HG02938 (cell line): ENCODE results near the gene MKRN2OS.

Experiments used
- ATAC-seq: cut with Tn5 transposase; IDR thresholded peaks from one replicate; pipeline ENCODE4 v1.9.1; 2021; ENCODE audit warnings: mild to moderate bottlenecking, moderate library complexity; ENCODE audit not compliant: unreplicated experiment

The MKRN2OS gene

GRCh38 chr3:12545473-12545791 is at the start of gene MKRN2OS:
Gene MKRN2OS, minus strand, starts transcription at chr3:12545499. Its CDS starts 35 bp downstream, at chr3:12545464.
- ATAC-seq, result no peak

- no peak for ATAC-seq
Measured at GRCh38 chr3:12593473-12593872, 48.2 kb upstream of the MKRN2OS start.

GRCh38 chr3:12591997-12592715 is 46.9 kb upstream of the MKRN2OS start:
- no peak for ATAC-seq

- no peak for ATAC-seq
Measured at GRCh38 chr3:12591456-12591855, 46.2 kb upstream of the MKRN2OS start.

- no peak for ATAC-seq
Measured at GRCh38 chr3:12590096-12590495, 44.8 kb upstream of the MKRN2OS start.

GRCh38 chr3:12588039-12589009 is 43.0 kb upstream of the MKRN2OS start:
- no peak for ATAC-seq

GRCh38 chr3:12586403-12586802 is 41.1 kb upstream of the MKRN2OS start:
- no peak for ATAC-seq

- ATAC-seq, result no peak
Measured at GRCh38 chr3:12585970-12586369, 40.7 kb upstream of the MKRN2OS start.

- ATAC-seq, result no peak
Measured at GRCh38 chr3:12585181-12585580, 39.9 kb upstream of the MKRN2OS start.

- no peak for ATAC-seq
Measured at GRCh38 chr3:12584083-12584482, 38.8 kb upstream of the MKRN2OS start.

GRCh38 chr3:12583280-12583679 is 38.0 kb upstream of the MKRN2OS start:
- ATAC-seq, result no peak

GRCh38 chr3:12582730-12583129 is 37.4 kb upstream of the MKRN2OS start:
- ATAC-seq, result no peak

GRCh38 chr3:12579905-12580304 is 34.6 kb upstream of the MKRN2OS start:
- no peak for ATAC-seq

GRCh38 chr3:12579456-12579855 is 34.2 kb upstream of the MKRN2OS start:
- ATAC-seq, result no peak

GRCh38 chr3:12578742-12579141 is 33.4 kb upstream of the MKRN2OS start:
- no peak for ATAC-seq

- no peak for ATAC-seq
Measured at GRCh38 chr3:12577379-12577778, 32.1 kb upstream of the MKRN2OS start.

GRCh38 chr3:12574661-12575060 is 29.4 kb upstream of the MKRN2OS start:
- no peak for ATAC-seq

- ATAC-seq, result no peak
Measured at GRCh38 chr3:12574131-12574530, 28.8 kb upstream of the MKRN2OS start.

GRCh38 chr3:12571986-12572385 is 26.7 kb upstream of the MKRN2OS start:
- no peak for ATAC-seq

- ATAC-seq, result no peak
Measured at GRCh38 chr3:12569836-12570235, 24.5 kb upstream of the MKRN2OS start.

GRCh38 chr3:12568747-12569146 is 23.4 kb upstream of the MKRN2OS start:
- ATAC-seq, result no peak

GRCh38 chr3:12566976-12567375 is 21.7 kb upstream of the MKRN2OS start:
- ATAC-seq, result no peak
